B cell (primary cell): ENCODE results near the gene NFIC. TPM values are rescaled to one million over a fixed set of nuclear protein-coding genes. Genes with fewer than 3 reads are reported as not detected.

Source experiments
- ATAC-seq: fragments of 200-7000 bp; cut with Tn5 transposase; one replicate; pipeline ENCODE4 v1.10.0; 2021; ENCODE audit warnings: low read depth, mild to moderate bottlenecking, moderate number of reproducible peaks, moderate library complexity
- CTCF ChIA-PET: fragments of 350-600 bp; sonication (Branson Sonifier 250); formaldehyde crosslinking; loops from one replicate; lab custom pipeline; 2021; ENCODE audit warnings: antibody characterized with exemption, inconsistent platforms; lab: Charles Lee
- POLR2A ChIA-PET: fragments of 350-600 bp; sonication (Branson Sonifier 250); formaldehyde crosslinking; loops from one replicate; lab custom pipeline; 2021; ENCODE audit warnings: antibody characterized with exemption; lab: Charles Lee
- DNase-seq: peaks from one replicate; pipeline ENCODE4 v3.0.0; 2013
- H2AFZ ChIP-seq: 2 replicates; pipeline ENCODE4 v1.6.1; 2012; ENCODE audit warnings: mild to moderate bottlenecking, low read depth, low read length; ENCODE audit not compliant: insufficient read depth, poor library complexity, severe bottlenecking
- H3K27ac ChIP-seq, 2 donors: 1 replicate in 1 of 2; 2 replicates in 1 of 2; pipeline ENCODE4 v1.5.1; 2012 to 2013; ENCODE audit warnings: low read length in 2 of 2, mild to moderate bottlenecking in 2 of 2, moderate library complexity in 1 of 2
- H3K27me3 ChIP-seq, 4 experiments: fragments of 200-600 bp in 1 of 4; sonication (generic) in 1 of 4; replicated peaks in 1 of 4; 1 replicate in 2 of 4; 2 replicates in 2 of 4; pipeline versions ENCODE4 v1.6.1 to v1.7.0; 2013 to 2016; ENCODE audit warnings: low read length in 3 of 4, mild to moderate bottlenecking in 2 of 4, mixed read lengths in 1 of 4, moderate library complexity in 1 of 4; ENCODE audit not compliant: insufficient read depth in 4 of 4, control insufficient read depth in 3 of 4; ENCODE audit errors: control extremely low read depth in 1 of 4
- H3K36me3 ChIP-seq, 2 experiments: replicated peaks in 1 of 2; 1 replicate in 1 of 2; 2 replicates in 1 of 2; pipeline versions ENCODE4 v1.6.1 to v1.7.1; 2013; ENCODE audit warnings: low read length in 1 of 2; ENCODE audit not compliant: insufficient read depth in 2 of 2, control insufficient read depth in 1 of 2; ENCODE audit errors: control extremely low read depth in 1 of 2, extremely low read depth in 1 of 2
- H3K4me1 ChIP-seq, 2 donors: fragments of 200-600 bp in 1 of 2; sonication (generic) in 1 of 2; 1 replicate in 1 of 2; 2 replicates in 1 of 2; pipeline versions ENCODE4 v1.5.1 to v1.6.1; 2013 to 2017; ENCODE audit warnings: low read length in 2 of 2; ENCODE audit not compliant: control insufficient read depth in 2 of 2, insufficient read depth in 2 of 2
- H3K4me2 ChIP-seq: replicated peaks from 2 replicates; pipeline ENCODE3; 2012; ENCODE audit warnings: mild to moderate bottlenecking, low read depth, low read length; ENCODE audit not compliant: poor library complexity, severe bottlenecking
- H3K4me3 ChIP-seq, 5 experiments: fragments of 200-600 bp in 1 of 5; sonication (generic) in 1 of 5; 1 replicate in 3 of 5; 2 replicates in 2 of 5; pipeline versions ENCODE4 v1.5.1 to v1.7.0; 2011 to 2016; ENCODE audit warnings: low read length in 4 of 5, mild to moderate bottlenecking in 4 of 5, low read depth in 2 of 5, control low read depth in 1 of 5, moderate library complexity in 1 of 5; ENCODE audit not compliant: insufficient read depth in 1 of 5; ENCODE audit errors: control extremely low read depth in 1 of 5, extremely low read depth in 1 of 5
- H3K79me2 ChIP-seq: fragments of 200-600 bp; sonication (generic); one replicate; pipeline ENCODE4 v1.6.0; 2016; ENCODE audit warnings: low read length; ENCODE audit not compliant: control insufficient read depth, insufficient read depth
- H3K9ac ChIP-seq: fragments of 200-600 bp; sonication (generic); 2 replicates; pipeline ENCODE4 v1.6.1; 2017; ENCODE audit warnings: mild to moderate bottlenecking, low read length, moderate library complexity
- H3K9me3 ChIP-seq, 3 donors: one replicate each; pipeline versions ENCODE4 v1.6.1 to v1.7.1; 2013; ENCODE audit warnings: low read length in 2 of 3; ENCODE audit not compliant: control insufficient read depth in 2 of 3, insufficient read depth in 1 of 3; ENCODE audit errors: control extremely low read depth in 1 of 3
- H4K20me1 ChIP-seq: 2 replicates; pipeline ENCODE4 v1.6.0; 2012; ENCODE audit warnings: mild to moderate bottlenecking, low read length; ENCODE audit not compliant: insufficient read depth, control insufficient read depth, poor library complexity, severe bottlenecking
- H3K27ac Mint-ChIP-seq: one replicate; pipeline ENCODE4 v1.8.0; 2021; ENCODE audit warnings: mixed read lengths
- H3K27me3 Mint-ChIP-seq: one replicate; pipeline ENCODE4 v1.8.0; 2021; ENCODE audit warnings: mixed read lengths
- H3K4me1 Mint-ChIP-seq: one replicate; pipeline ENCODE4 v1.8.0; 2021; ENCODE audit warnings: mixed read lengths
- H3K4me3 Mint-ChIP-seq: one replicate; pipeline ENCODE4 v1.8.0; 2021; ENCODE audit warnings: mixed read lengths
- H3K9me3 Mint-ChIP-seq: one replicate; pipeline ENCODE4 v1.8.0; 2022; ENCODE audit warnings: mixed read lengths; ENCODE audit not compliant: insufficient read depth
- EZH2 ChIP-seq: IDR thresholded peaks from 2 replicates; pipeline ENCODE4 v1.6.1; 2012; ENCODE audit warnings: borderline replicate concordance, low read depth, mild to moderate bottlenecking, moderate library complexity, low read length; ENCODE audit not compliant: insufficient read depth, poor library complexity, severe bottlenecking
- WGBS: methylation state at CpG from one replicate; pipeline ENCODE4 v1.1.5; 2013; ENCODE audit warnings: missing lambda C conversion rate; ENCODE audit not compliant: insufficient coverage; 5-methylcytosine and 5-hydroxymethylcytosine counted together
- intact Hi-C: fragments of 100-400 bp; cut with micrococcal nuclease; formaldehyde crosslinking; loops from one replicate; pipeline ENCODE4 v1.10.0; 2022
- polyA plus RNA-seq: library from polyadenylated mRNA; depleted of rRNA; stranded (reverse); fragments of >200 nt; gene quantifications from 2 replicates; pipeline ENCODE4 v1.2.3, GENCODE V29; 2012
- total RNA-seq, 2 donors: library from RNA; stranded (reverse); fragments of 120-200 nt in 1 of 2; gene quantifications; 1 replicate in 1 of 2; 2 replicates in 1 of 2; pipeline versions ENCODE4 v1.2.3 to v1.2.4, GENCODE V29; 2013 to 2022
- TF ChIP-seq, protein P1 (sequence below): fragments of 200-600 bp; IDR thresholded peaks from one replicate; pipeline ENCODE4 v1.8.0; 2022; ENCODE audit warnings: antibody characterized with exemption, mild to moderate bottlenecking

The NFIC gene
- total and polyA plus RNA-seq, 2 donors (not counting 1 experiment from before 2014, with no cell fraction given) = 3.8 to 23.6 TPM

DNA sequence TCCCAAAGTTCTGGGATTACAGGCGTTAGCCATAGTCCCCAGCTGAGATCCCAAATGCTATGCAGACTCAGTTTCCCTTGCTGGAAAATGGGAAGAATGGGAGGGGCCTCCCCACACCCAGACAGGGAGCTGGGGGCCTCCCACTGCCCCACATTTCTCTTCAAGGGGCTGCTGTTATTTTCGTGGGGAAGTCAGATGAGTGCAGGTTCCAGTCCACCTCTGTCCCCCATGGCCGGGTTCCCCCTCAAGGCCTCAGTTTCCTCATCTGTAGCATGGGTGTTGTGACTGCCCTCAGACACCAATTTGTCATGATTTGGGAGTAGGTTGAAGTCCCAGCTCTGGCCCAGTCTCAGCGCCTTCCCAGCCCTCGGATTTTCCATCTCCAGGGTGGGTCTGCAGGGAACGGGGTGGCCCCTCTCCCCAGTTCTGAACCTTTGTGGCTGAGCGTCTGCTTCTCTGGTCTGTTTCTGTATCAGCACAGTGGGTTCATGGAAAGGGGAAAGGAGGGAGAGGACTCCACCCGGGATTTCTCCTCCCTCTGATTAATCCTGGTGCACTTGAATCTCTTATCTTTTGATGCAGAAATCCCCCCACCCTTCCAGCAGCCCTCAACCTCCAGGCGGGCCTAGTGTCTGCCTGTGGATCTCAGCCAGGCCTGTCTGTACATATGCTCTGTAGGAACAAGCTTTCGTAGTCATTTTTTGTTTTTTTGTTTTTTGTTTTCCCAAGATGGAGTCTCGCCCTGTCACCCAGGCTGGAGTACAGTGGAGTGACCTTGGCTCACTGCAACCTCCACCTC lies 12.2 kb downstream of the NFIC start:
- no peaks in the 10 kb centered on the region for H3K27me3 Mint-ChIP-seq
- 82% methylated on average over 6 of the region's 11 CpGs for WGBS
- TF ChIP-seq, protein P1, sequence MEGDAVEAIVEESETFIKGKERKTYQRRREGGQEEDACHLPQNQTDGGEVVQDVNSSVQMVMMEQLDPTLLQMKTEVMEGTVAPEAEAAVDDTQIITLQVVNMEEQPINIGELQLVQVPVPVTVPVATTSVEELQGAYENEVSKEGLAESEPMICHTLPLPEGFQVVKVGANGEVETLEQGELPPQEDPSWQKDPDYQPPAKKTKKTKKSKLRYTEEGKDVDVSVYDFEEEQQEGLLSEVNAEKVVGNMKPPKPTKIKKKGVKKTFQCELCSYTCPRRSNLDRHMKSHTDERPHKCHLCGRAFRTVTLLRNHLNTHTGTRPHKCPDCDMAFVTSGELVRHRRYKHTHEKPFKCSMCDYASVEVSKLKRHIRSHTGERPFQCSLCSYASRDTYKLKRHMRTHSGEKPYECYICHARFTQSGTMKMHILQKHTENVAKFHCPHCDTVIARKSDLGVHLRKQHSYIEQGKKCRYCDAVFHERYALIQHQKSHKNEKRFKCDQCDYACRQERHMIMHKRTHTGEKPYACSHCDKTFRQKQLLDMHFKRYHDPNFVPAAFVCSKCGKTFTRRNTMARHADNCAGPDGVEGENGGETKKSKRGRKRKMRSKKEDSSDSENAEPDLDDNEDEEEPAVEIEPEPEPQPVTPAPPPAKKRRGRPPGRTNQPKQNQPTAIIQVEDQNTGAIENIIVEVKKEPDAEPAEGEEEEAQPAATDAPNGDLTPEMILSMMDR = no peak
- TF ChIP-seq EZH2 = no peak
- Histone ChIP-seq H3K79me2 (peaks cover 35% of the 10 kb centered on the region), H3K27me3 (no peaks in the 10 kb centered on the region), H3K9ac (no peak overlapping the region), H3K4me1 (no peaks in the 10 kb centered on the region), H3K27ac (no peak overlapping the region), H2AFZ (no peak overlapping the region), H4K20me1 (peaks cover 21% of the 10 kb centered on the region), H3K36me3 (peaks cover 0 to 2% of the 10 kb centered on the region in 2 experiments), H3K9me3 (peaks cover 0 to 9% (median 3%) of the 10 kb centered on the region in 3 donors), H3K4me3 (no peak overlapping the region), H3K4me2 (no peak overlapping the region)
- intact Hi-C loops = no loop called here
- ChIA-PET POLR2A (no interaction called here), CTCF (interaction anchor here (0.7 to 0.8 kb wide), 2 partner anchors 17 to 50 kb away, joined by 3 to 4 read pairs; no protein-coding TSS in a partner anchor)
- no peaks in the 10 kb centered on the region for H3K9me3 Mint-ChIP-seq
- ATAC-seq (no peak), DNase-seq (no peak)
- H3K27ac Mint-ChIP-seq = no peak overlapping the region
- H3K4me3 Mint-ChIP-seq = no peak overlapping the region
- H3K4me1 Mint-ChIP-seq = no peaks in the 10 kb centered on the region

DNA sequence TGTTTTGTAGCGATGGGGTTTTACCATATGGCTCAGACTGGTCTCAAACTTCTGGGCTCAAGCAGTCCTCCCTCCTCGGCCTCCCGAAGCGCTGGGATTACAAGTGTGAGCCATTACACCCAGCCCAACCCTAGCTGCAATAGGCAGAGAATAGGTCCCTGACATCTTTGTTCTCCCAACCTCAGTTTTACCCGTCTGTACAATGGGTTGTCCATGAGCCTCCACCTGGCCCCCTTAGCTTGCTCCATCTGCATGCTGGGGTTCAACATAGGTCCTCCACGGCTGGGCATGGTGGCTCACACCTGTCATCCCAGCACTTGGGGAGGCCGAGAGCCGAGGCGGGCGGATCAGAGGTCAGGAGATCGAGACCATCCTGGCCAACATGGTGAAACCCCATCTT lies 14.4 kb downstream of the NFIC start:
- Mint-ChIP-seq H3K27ac (no peak overlapping the region), H3K4me1 (peaks cover 2% of the 10 kb centered on the region), H3K9me3 (no peaks in the 10 kb centered on the region), H3K27me3 (no peaks in the 10 kb centered on the region), H3K4me3 (no peak overlapping the region)
- ATAC-seq (no peak), DNase-seq (no peak)
- Histone ChIP-seq H3K4me1 (no peaks in the 10 kb centered on the region), H3K36me3 (peaks cover 0 to 2% of the 10 kb centered on the region in 2 experiments), H3K4me2 (no peak overlapping the region), H3K27me3 (no peaks in the 10 kb centered on the region), H3K27ac (no peak overlapping the region), H3K9ac (no peak overlapping the region), H4K20me1 (peaks cover 24% of the 10 kb centered on the region), H2AFZ (no peak overlapping the region), H3K79me2 (peaks cover 41% of the 10 kb centered on the region), H3K9me3 (no peaks in the 10 kb centered on the region), H3K4me3 (no peak overlapping the region)
- 94% methylated on average over 10 of the region's 11 CpGs for WGBS
- POLR2A ChIA-PET = no interaction called here
- intact Hi-C loops = no loop called here
- CTCF ChIA-PET = interaction anchor here (0.7 to 1.1 kb wide), 2 partner anchors 49 to 62 kb away, joined by 3 read pairs; no protein-coding TSS in a partner anchor
- TF ChIP-seq, protein P1 = no peak
- TF ChIP-seq EZH2 = no peak
